Stimulated activated CD4-positive, alpha-beta T cell treated with anti-CD3 and anti-CD28 coated beads, TNF-alpha, amount 100 ng/mL, for 48 hours (primary cell): ENCODE measurements around the gene MVK.

Experiments used
- DNase-seq, 3 donors: peaks; one replicate each; pipeline ENCODE4 v3.0.0-alpha.2; 2020; ENCODE audit warnings: low read depth in 3 of 3

MVK gene

DNA sequence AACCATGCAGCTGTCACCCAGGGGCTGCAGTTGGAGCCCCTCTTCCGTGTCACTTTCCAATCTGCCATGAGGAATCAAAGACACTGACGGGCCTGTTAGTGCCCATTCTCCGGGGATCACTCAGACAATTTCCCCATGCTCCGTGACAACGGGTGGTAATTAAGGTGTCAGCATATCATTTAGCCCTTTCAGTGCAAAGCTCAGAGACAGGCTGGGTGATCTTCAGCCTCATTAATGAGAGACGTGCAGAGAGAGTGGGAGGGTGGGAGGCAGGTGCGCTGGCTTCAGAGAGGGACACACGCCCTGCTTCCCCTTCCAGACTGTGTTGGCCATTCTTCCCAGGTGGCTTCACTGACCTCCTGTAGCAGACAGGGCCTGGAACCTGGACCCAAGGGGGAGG lies 58.7 kb downstream of the MVK start:
- no peak for DNase-seq

DNA sequence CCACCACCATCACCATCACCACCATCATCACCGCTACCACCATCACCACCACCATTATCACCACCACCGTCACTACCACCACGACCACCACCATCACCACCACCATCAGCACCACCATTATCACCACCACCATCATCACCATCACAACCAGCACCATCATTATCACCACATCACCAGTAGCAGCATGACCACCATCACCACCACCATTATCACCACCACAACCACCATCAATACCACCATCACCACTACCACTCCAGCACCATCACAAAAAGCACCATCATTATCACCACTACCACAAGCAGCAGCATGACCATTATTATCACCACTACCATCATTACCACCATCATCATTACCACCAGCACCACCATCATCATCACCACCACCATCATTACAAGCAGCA lies 62.1 kb downstream of the MVK start:
- DNase-seq = no peak

GRCh38 chr12:109637348-109637747 lies 63.8 kb downstream of the MVK start:
- DNase-seq = no peak

DNA sequence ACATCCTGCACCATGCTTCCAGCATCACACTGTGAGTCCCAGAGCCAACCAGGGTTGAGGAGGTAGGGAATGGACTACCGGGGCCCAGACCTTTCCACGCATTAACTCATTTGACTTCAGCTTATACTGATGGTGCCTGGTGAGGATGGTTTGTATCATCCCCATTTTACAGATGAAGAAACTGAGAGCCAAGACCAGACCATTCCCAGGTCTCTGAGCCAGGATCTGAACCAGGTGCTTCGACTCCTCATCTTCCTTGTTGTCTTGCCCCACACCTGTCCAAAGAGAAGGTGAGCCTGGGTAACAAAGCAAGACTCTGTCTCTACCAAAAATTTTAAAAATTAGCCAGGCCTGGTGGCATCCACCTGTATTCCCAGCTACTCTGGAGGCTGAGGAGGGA lies 64.4 kb downstream of the MVK start:
- no peak for DNase-seq

DNA sequence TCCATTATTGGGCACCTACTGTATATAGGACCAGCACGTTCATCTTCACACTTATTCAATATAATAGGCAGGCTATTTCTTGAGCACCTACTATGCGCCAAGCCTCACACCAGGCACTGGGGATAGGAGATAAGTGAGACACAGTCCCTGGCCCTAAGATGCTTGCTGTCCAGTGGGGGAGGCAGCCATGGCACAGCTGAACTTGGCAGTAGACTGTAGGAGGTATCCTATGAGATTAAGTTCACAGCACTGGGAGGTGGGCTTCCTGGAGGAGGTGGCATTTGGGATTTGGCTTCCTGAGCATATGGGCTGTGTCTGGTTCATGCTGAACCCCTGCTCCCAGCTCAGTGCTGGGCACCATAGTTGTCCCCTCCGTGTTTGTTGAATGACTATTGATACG lies 65.1 kb downstream of the MVK start:
- DNase-seq = no peak

- DNase-seq = no peak
These were observed 65.7 kb downstream of the MVK start for GRCh38 chr12:109639151-109639872.

- no peak for DNase-seq
These were observed 67.4 kb downstream of the MVK start for GRCh38 chr12:109640961-109641360.

DNA sequence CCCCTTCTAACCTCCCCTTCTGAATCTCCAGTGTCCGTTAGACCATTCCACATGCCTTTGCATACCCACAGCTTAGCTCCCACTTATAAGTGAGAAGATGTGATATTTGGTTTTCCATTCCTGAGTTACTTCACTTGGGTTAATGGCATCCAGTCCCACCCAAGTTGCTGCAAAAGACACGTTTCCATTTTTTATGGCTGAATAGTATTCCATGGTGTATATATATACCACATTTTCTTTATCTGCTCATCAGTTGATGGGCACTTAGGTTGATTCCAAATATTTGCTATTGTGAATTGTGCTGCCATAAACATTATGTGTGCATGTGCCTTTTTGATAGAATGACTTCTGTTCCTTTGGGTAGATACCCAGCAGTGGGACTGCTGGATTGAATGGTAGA lies 67.8 kb downstream of the MVK start:
- DNase-seq = no peak

DNA sequence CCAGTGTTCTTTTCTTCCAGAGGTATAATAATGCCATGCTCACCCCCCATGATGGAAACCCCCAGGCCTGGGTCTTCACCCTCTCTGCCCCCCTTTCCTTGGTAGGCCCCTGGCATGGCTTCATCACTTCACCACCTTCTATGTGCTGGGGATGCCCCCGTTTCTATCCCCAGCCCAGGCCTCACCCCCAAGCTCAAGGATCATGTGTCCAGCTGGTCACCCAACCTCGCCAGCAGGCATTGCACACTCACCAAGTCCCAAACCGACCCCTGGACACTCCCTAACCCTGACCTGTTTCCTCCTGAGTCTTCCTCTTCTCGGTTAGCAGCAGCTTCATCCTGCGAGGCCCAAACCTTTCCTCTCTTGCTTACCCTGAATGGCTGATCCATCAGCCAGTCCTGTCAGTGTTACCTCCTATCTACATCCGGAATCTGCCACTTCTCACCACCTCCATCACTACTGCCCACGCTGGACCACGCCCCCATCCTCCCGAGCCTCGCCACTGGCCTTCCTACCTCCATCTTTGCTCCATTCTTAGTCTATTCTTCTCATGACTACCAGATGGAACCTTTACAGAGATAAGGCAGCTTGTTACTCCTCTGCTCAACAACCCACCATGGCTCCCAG lies 69.0 kb downstream of the MVK start:
- no peak for DNase-seq

- no peak for DNase-seq
These were observed 71.6 kb downstream of the MVK start for GRCh38 chr12:109645194-109645593.

- no peak for DNase-seq
These were observed 72.1 kb downstream of the MVK start for GRCh38 chr12:109645708-109646107.
